NT2/D1 (cell line): ENCODE data around the gene WASL.

Experiments used
- DNase-seq: peaks from one replicate; pipeline ENCODE4 v3.0.0-alpha.2; 2011; ENCODE audit warnings: low read depth, low spot score
- H3K27me3 ChIP-seq: 2 replicates; pipeline ENCODE4 v1.6.0; 2011; ENCODE audit warnings: mild to moderate bottlenecking; ENCODE audit not compliant: insufficient read length, insufficient read depth
- H3K36me3 ChIP-seq: 2 replicates; pipeline ENCODE4 v1.6.1; 2011; ENCODE audit warnings: mild to moderate bottlenecking, low read length, mixed read lengths; ENCODE audit not compliant: insufficient read depth, insufficient read length
- H3K4me1 ChIP-seq: 2 replicates; pipeline ENCODE4 v1.5.1; 2011; ENCODE audit not compliant: insufficient read depth, insufficient read length
- H3K4me3 ChIP-seq: 2 replicates; pipeline ENCODE4 v1.5.1; 2011; ENCODE audit warnings: low read depth; ENCODE audit not compliant: insufficient read length
- H3K9ac ChIP-seq: 2 replicates; pipeline ENCODE4 v1.6.0; 2011; ENCODE audit warnings: low read depth; ENCODE audit not compliant: insufficient read length
- H3K9me3 ChIP-seq: 2 replicates; pipeline ENCODE4 v1.5.1; 2011; ENCODE audit warnings: mild to moderate bottlenecking, low read length; ENCODE audit not compliant: insufficient read depth
- SUZ12 ChIP-seq: IDR thresholded peaks from 2 replicates; pipeline ENCODE4 v1.6.1; 2011; ENCODE audit not compliant: insufficient read length, insufficient read depth; ENCODE audit errors: extremely low read depth
- YY1 ChIP-seq: IDR thresholded peaks from 2 replicates; pipeline ENCODE4 v1.6.1; 2011; ENCODE audit not compliant: insufficient read length, insufficient read depth
- ZNF274 ChIP-seq: IDR thresholded peaks from 2 replicates; pipeline ENCODE4 v1.6.1; 2011; ENCODE audit warnings: mild to moderate bottlenecking, low read depth, low read length

WASL gene

GRCh38 chr7:123687727-123688126 is 61.1 kb downstream of the WASL start:
- Histone ChIP-seq H3K9me3 (no peaks in the 10 kb centered on the region), H3K36me3 (peaks cover 35% of the 10 kb centered on the region), H3K27me3 (no peaks in the 10 kb centered on the region), H3K4me3 (no peak overlapping the region), H3K4me1 (no peaks in the 10 kb centered on the region), H3K9ac (no peak overlapping the region)
- DNase-seq = no peak
- TF ChIP-seq SUZ12 = no peak
- TF ChIP-seq ZNF274 = no peak
- no peak for TF ChIP-seq YY1

GRCh38 chr7:123687161-123687560 is 61.6 kb downstream of the WASL start:
- Histone ChIP-seq H3K9me3 (no peaks in the 10 kb centered on the region), H3K9ac (no peak overlapping the region), H3K4me1 (no peaks in the 10 kb centered on the region), H3K36me3 (peaks cover 31% of the 10 kb centered on the region), H3K27me3 (no peaks in the 10 kb centered on the region), H3K4me3 (no peak overlapping the region)
- TF ChIP-seq YY1 = no peak
- TF ChIP-seq ZNF274 = no peak
- no peak for TF ChIP-seq SUZ12
- DNase-seq = no peak

GRCh38 chr7:123682690-123683089 is 66.1 kb downstream of the WASL start:
- Histone ChIP-seq H3K27me3 (no peaks in the 10 kb centered on the region), H3K4me3 (no peak overlapping the region), H3K36me3 (peaks cover 32% of the 10 kb centered on the region), H3K9ac (no peak overlapping the region), H3K9me3 (no peaks in the 10 kb centered on the region), H3K4me1 (no peaks in the 10 kb centered on the region)
- TF ChIP-seq YY1 (no peak), SUZ12 (no peak), ZNF274 (no peak)
- peak; percentile 16 for DNase-seq

GRCh38 chr7:123681561-123681960 is 67.2 kb downstream of the WASL start:
- Histone ChIP-seq H3K4me3 (no peak overlapping the region), H3K36me3 (peaks cover 32% of the 10 kb centered on the region), H3K27me3 (no peaks in the 10 kb centered on the region), H3K9ac (no peak overlapping the region), H3K4me1 (no peaks in the 10 kb centered on the region), H3K9me3 (no peaks in the 10 kb centered on the region)
- no peak for TF ChIP-seq SUZ12
- no peak for TF ChIP-seq ZNF274
- TF ChIP-seq YY1 = no peak
- no peak for DNase-seq

- no peak for TF ChIP-seq SUZ12
- TF ChIP-seq ZNF274 = no peak
- no peak for TF ChIP-seq YY1
- H3K9ac ChIP-seq = no peak overlapping the region
- H3K27me3 ChIP-seq = no peaks in the 10 kb centered on the region
- no peak for DNase-seq
- no peak overlapping the region for H3K4me3 ChIP-seq
- no peaks in the 10 kb centered on the region for H3K9me3 ChIP-seq
- H3K36me3 ChIP-seq = peaks cover 27% of the 10 kb centered on the region
- H3K4me1 ChIP-seq = no peaks in the 10 kb centered on the region
These were observed 68.2 kb downstream of the WASL start for GRCh38 chr7:123680580-123680979.

GRCh38 chr7:123679614-123680013 is 69.2 kb downstream of the WASL start:
- H3K9ac ChIP-seq = no peak overlapping the region
- H3K36me3 ChIP-seq = peaks cover 27% of the 10 kb centered on the region
- H3K9me3 ChIP-seq = no peaks in the 10 kb centered on the region
- no peak for DNase-seq
- TF ChIP-seq SUZ12 (no peak), YY1 (no peak), ZNF274 (no peak)
- no peak overlapping the region for H3K4me3 ChIP-seq
- no peaks in the 10 kb centered on the region for H3K4me1 ChIP-seq
- no peaks in the 10 kb centered on the region for H3K27me3 ChIP-seq

GRCh38 chr7:123677061-123677715 is 71.6 kb downstream of the WASL start:
- TF ChIP-seq SUZ12 (no peak), YY1 (no peak), ZNF274 (no peak)

GRCh38 chr7:123675181-123675473 is 73.7 kb downstream of the WASL start:
- no peak overlapping the region for H3K9ac ChIP-seq
- H3K4me3 ChIP-seq = no peak overlapping the region
- no peak for TF ChIP-seq SUZ12
- no peak for TF ChIP-seq YY1
- TF ChIP-seq ZNF274 = no peak

More at GRCh38 chr7:123677061-123677715, 71.6 kb downstream of the WASL start:
- no peak for DNase-seq
- no peak overlapping the region for H3K9ac ChIP-seq
- no peaks in the 10 kb centered on the region for H3K27me3 ChIP-seq
- H3K4me1 ChIP-seq = no peaks in the 10 kb centered on the region
- no peak overlapping the region for H3K4me3 ChIP-seq
- peaks cover 17% of the 10 kb centered on the region for H3K36me3 ChIP-seq
- H3K9me3 ChIP-seq = no peaks in the 10 kb centered on the region

More at GRCh38 chr7:123675181-123675473, 73.7 kb downstream of the WASL start:
- Histone ChIP-seq H3K36me3 (peaks cover 4% of the 10 kb centered on the region), H3K4me1 (no peaks in the 10 kb centered on the region), H3K9me3 (no peaks in the 10 kb centered on the region), H3K27me3 (no peaks in the 10 kb centered on the region)
- no peak for DNase-seq
